HUES48 (cell line): Measurements from ENCODE around the gene MYBL2.

Source experiments
- H3K27ac ChIP-seq: one replicate; pipeline ENCODE4 v1.7.0; 2013; ENCODE audit warnings: low read depth, low read length, inconsistent platforms
- H3K27me3 ChIP-seq: 2 replicates; pipeline ENCODE4 v1.6.1; 2013; ENCODE audit warnings: mild to moderate bottlenecking, low read length; ENCODE audit not compliant: control insufficient read depth, insufficient read depth
- H3K36me3 ChIP-seq: 2 replicates; pipeline ENCODE4 v1.6.1; 2013; ENCODE audit warnings: low read length; ENCODE audit not compliant: control insufficient read depth, insufficient read depth
- H3K4me1 ChIP-seq: 2 replicates; pipeline ENCODE4 v1.6.1; 2013; ENCODE audit warnings: mild to moderate bottlenecking, low read length; ENCODE audit not compliant: control insufficient read depth, insufficient read depth
- H3K4me3 ChIP-seq: 2 replicates; pipeline ENCODE4 v1.5.1; 2013; ENCODE audit warnings: mild to moderate bottlenecking, low read depth, low read length
- H3K9ac ChIP-seq: 2 replicates; pipeline ENCODE4 v1.6.1; 2013; ENCODE audit warnings: mild to moderate bottlenecking, low read depth, low read length, moderate library complexity
- H3K9me3 ChIP-seq: 2 replicates; pipeline ENCODE4 v1.6.1; 2013; ENCODE audit warnings: low read length; ENCODE audit not compliant: control insufficient read depth, insufficient read depth

Gene MYBL2

DNA sequence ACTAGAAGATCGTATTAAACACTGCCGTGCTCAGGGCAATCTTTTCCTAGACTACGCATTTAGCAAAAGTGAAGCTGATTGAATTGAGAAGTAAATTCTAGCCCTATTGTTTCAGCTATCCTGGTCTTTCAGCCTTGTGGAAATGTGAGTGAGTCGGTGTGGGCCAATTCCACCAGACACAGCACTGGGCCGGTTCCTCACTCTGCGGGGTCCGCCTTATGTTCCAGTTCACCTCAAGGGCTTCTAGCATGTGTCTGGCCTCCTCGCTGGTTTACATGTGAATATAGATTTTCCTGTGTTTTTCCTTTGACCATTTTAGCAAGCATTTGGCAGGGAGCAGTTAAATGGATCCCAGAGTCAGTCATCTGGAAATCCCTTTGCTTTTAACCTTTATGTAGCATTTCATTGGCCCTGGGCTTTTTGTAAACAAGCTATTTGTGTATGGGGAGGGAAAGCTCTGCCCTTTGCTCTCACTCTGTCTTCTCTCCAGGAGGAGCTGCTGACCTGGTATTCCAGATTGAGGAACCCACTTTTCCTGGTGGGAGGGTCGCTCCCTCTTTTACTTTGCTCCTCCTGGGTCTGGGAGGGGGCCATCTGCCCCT is 72.3 kb downstream of the MYBL2 start:
- Histone ChIP-seq H3K27me3 (no peaks in the 10 kb centered on the region), H3K4me1 (no peaks in the 10 kb centered on the region), H3K4me3 (no peak overlapping the region), H3K9ac (no peak overlapping the region), H3K36me3 (no peaks in the 10 kb centered on the region), H3K27ac (no peak overlapping the region), H3K9me3 (no peaks in the 10 kb centered on the region)

DNA sequence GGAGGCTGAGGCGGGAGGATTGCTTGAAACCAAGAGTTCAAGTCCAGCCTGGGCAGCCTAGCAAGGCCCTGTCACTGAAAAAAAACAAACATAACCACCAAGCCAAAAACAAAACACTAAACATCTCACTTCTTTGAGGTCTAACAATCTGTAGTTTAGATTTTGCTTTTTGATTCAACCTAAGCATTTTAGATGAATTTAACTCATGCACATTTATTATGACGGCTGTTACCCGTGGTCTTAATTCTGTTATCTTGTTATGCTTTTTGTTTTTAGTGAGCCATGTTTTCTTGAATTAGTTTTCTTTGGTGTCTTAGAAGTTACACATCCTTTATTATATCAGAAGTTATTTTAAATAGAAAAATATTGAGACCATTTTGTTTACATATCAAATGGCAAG is 73.7 kb downstream of the MYBL2 start:
- H3K27me3 ChIP-seq = no peaks in the 10 kb centered on the region
- no peak overlapping the region for H3K27ac ChIP-seq
- H3K36me3 ChIP-seq = no peaks in the 10 kb centered on the region
- no peak overlapping the region for H3K9ac ChIP-seq
- H3K4me1 ChIP-seq = peaks cover 4% of the 10 kb centered on the region; the same call in 1 of the 2 replicates
- H3K4me3 ChIP-seq = no peak overlapping the region
- no peaks in the 10 kb centered on the region for H3K9me3 ChIP-seq

DNA sequence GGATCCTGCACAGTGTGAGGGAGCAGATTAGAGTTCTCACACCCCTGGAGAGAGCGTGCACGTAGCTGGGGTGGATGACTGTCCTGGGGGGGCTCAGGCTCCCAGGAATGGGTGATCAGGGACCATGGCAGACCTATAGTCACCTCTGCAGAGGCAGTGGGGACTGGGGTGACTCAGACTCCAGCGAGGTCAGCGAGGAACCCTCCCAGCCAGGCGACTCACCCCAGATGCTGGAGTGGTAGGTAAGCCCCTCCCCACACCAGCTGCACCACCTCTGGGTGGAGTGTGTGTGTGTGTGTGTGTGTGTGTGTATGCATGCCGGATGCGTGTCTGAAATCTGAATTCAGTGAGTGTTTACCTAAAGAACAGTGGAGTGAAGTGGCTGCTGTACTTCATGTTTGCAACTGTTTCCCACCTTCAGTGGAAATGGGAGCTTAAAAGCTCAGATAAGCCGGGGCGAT is 77.3 kb downstream of the MYBL2 start:
- Histone ChIP-seq H3K9ac (no peak overlapping the region), H3K27ac (no peak overlapping the region), H3K4me3 (no peak overlapping the region), H3K9me3 (no peaks in the 10 kb centered on the region), H3K36me3 (no peaks in the 10 kb centered on the region), H3K27me3 (no peaks in the 10 kb centered on the region), H3K4me1 (peaks cover 16% of the 10 kb centered on the region)

DNA sequence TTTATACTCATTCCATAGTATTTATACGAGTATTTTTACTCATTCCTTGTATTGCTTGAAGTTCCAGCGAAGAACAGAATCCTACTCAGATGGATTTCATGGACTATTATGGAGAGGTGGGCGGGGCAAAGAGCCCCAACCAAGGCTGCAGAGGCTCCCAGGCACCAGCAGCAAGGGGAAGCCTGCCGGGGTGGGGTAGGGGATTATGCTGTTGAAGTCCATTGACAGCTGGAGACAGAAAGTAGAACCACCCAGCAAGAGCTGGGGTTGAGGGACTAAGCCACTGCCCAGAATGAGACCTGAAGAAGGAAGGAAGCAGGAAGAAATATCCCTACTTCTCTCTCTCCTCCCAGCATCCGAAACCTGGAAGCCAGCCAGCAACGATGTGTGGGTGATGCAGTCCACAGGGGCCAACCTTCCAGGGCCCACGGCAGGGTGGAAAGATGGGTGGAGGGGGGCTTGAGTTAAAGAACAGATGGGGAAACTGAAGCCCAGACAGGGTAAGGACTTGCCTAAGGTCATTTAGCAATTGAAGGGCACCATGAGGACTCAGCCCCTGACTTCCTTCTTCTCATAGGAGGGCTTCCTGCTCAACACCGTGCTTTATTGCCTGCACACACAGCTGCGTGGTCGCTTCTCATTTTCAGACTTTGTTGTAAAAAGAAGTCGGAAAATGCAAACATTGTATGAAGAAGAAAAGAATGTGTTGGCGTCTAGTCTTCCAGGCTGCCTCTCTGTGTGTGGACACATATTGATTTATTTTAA is 78.2 kb downstream of the MYBL2 start:
- no peaks in the 10 kb centered on the region for H3K36me3 ChIP-seq
- H3K27ac ChIP-seq = no peak overlapping the region

GRCh38 chr20:43746344-43747137 is 79.6 kb downstream of the MYBL2 start:
- Histone ChIP-seq H3K4me3 (no peak overlapping the region), H3K9ac (no peak overlapping the region), H3K4me1 (peaks cover 16% of the 10 kb centered on the region), H3K27me3 (no peaks in the 10 kb centered on the region), H3K27ac (peak overlapping the region; percentile 10), H3K9me3 (no peaks in the 10 kb centered on the region), H3K36me3 (no peaks in the 10 kb centered on the region)

More for the DNA sequence above, 78.2 kb downstream of the MYBL2 start:
- Histone ChIP-seq H3K27me3 (no peaks in the 10 kb centered on the region), H3K9ac (no peak overlapping the region), H3K9me3 (no peaks in the 10 kb centered on the region), H3K4me1 (peaks cover 16% of the 10 kb centered on the region), H3K4me3 (no peak overlapping the region)

DNA sequence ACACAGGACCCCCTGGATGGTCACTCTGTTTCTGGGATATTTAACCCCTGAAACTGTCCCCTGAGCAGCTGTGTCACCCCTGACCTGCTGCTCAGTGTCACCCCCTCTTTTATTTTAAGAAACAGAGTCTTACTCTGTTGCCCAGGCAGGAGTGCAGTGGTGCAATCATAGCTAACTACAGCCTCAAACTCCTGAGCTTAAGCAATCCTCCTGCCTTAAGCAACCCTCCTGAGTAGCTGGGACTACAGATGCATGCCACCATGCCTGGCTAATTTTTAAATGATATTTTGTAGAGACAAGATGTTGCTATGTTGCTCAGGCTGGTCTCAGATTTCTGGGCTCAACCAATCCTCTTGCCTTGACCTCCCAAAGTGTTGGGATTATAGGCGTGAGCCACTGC is 81.4 kb downstream of the MYBL2 start:
- peaks cover 16% of the 10 kb centered on the region for H3K4me1 ChIP-seq
- H3K27ac ChIP-seq = no peak overlapping the region
- H3K36me3 ChIP-seq = no peaks in the 10 kb centered on the region
- no peak overlapping the region for H3K4me3 ChIP-seq
- H3K9me3 ChIP-seq = no peaks in the 10 kb centered on the region
- H3K27me3 ChIP-seq = no peaks in the 10 kb centered on the region
- no peak overlapping the region for H3K9ac ChIP-seq

GRCh38 chr20:43749734-43750294 is 82.9 kb downstream of the MYBL2 start:
- no peak overlapping the region for H3K9ac ChIP-seq
- no peaks in the 10 kb centered on the region for H3K36me3 ChIP-seq
- no peak overlapping the region for H3K27ac ChIP-seq
- H3K4me1 ChIP-seq = peaks cover 16% of the 10 kb centered on the region
- H3K4me3 ChIP-seq = no peak overlapping the region
- H3K9me3 ChIP-seq = no peaks in the 10 kb centered on the region
- no peaks in the 10 kb centered on the region for H3K27me3 ChIP-seq

DNA sequence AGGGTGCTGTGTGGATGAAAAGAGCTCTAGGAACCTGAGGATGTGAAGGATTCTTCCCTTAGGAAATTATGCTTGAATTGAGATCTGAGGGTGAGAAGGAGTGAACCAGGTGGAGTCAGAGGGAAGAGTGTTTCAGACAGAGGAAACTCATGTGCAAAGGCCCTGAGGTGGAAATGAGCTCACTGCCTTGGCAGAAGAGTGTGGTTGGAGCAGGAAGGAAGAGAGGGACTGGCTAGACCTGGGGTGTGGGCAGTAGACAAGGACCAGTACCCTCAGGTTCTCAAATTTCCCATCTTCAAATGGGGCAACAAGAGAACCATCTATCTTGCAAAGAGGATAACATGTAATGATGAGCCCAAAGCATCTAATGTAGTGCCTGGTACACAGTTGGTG is 83.9 kb downstream of the MYBL2 start:
- Histone ChIP-seq H3K27ac (no peak overlapping the region), H3K9me3 (no peaks in the 10 kb centered on the region), H3K4me1 (peaks cover 12% of the 10 kb centered on the region), H3K9ac (no peak overlapping the region), H3K36me3 (no peaks in the 10 kb centered on the region), H3K27me3 (no peaks in the 10 kb centered on the region), H3K4me3 (no peak overlapping the region)

DNA sequence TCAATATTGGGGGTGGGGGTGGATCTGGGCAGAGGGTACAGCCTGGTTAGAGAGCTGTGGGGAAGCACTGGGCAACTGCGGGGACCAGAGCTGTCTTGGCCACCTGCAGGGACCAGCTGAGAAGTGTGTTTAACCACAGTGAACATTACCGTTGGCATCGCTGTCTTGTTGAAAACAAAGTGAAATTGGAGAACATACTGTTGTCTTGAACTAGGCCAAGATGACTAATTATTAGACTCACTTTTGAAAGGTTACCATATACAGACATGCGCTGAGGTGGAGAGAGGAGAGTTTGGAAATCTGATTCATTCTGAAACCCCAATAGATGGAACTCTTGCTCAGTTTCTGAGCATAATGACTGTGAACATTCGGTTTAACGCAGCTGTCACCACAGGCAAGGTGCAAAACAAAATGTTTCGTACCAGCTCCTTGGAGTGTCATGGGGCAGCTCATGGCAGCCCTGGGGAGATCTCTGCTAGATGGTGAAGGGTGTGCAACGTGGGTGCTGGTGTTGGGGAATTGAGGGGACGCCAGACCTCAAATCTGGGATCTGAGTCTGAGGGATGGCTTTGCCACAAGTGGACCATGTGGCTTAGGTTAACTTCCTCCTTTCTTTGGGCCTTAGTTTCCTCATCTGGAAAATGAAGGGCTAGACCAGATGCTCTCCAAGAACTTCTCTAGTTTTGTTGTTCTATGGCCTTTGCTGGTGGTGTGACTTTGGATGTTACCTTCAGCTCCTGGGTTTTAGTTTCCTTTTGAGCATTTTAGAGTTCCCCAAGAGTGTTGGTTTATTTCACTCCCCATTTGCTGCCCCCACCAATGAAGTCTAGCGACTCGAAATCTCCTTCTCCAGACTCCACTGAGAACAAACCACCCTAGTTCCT is 84.5 kb downstream of the MYBL2 start:
- Histone ChIP-seq H3K4me1 (peaks cover 7% of the 10 kb centered on the region), H3K27me3 (no peaks in the 10 kb centered on the region), H3K9ac (no peak overlapping the region), H3K4me3 (no peak overlapping the region), H3K27ac (no peak overlapping the region), H3K36me3 (no peaks in the 10 kb centered on the region), H3K9me3 (no peaks in the 10 kb centered on the region)

DNA sequence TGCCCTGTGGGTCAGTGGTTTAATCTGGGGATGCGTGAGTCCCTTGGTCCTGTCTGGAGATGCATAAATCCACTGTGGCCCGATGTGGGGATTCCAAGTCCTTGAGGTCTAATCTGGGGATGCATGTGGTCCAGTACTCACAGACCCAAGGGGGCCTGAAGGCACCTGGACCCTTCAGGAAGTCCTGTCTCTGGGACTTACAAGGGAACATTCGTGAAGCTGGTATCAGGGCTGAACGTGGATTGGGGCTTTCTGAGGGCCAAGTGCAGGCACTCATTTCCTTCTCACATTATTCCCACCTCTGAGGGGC is 85.1 kb downstream of the MYBL2 start:
- H3K27ac ChIP-seq = no peak overlapping the region
- no peaks in the 10 kb centered on the region for H3K9me3 ChIP-seq
- H3K4me1 ChIP-seq = peaks cover 1% of the 10 kb centered on the region; the same call in 1 of the 2 replicates
- H3K27me3 ChIP-seq = no peaks in the 10 kb centered on the region
- no peak overlapping the region for H3K9ac ChIP-seq
- no peak overlapping the region for H3K4me3 ChIP-seq
- no peaks in the 10 kb centered on the region for H3K36me3 ChIP-seq
